Measurements from ENCODE around the gene CLSTN2. TPM values are rescaled to one million over a fixed set of nuclear protein-coding genes. Genes with fewer than 3 reads are reported as not detected.

The CLSTN2 gene
- polyA plus RNA-seq, 1 experiment = 0.04 TPM

DNA sequence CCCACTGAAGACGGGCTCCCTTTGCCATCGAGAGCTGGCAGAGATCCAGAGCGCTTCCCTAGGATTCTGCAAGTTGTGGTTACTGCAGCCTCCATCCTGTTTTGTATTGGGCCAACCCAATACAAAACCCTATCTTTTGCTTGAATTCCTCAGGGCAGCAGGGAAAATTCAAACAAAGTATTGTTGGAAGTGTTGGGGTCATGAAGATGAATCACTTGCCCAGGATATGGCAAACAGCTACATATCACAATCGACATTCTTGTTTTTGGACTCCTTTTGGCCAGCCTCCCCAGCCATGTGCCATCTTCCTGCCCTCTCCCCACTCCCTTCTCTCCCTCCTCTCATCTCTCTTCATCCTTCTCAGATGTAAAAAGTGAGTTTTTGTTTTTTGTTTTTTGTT is 642.9 kb downstream of the CLSTN2 start:
- no peaks in the 10 kb centered on the region for H3K27me3 ChIP-seq (ENCODE audit: control insufficient read depth, insufficient read depth, low read length)
- H3K4me3 ChIP-seq (ENCODE audit: low read depth, low read length) = no peak overlapping the region
- CTCF ChIA-PET = no interaction called here
- POLR2A ChIA-PET = no interaction called here
- peaks cover 3% of the 10 kb centered on the region; the same call in 1 of the 2 replicates for H3K9me3 ChIP-seq (ENCODE audit: control insufficient read depth, insufficient read depth, low read length)
- no peak for DNase-seq (ENCODE audit: low read depth, low spot score)
- TF ChIP-seq, protein P1, sequence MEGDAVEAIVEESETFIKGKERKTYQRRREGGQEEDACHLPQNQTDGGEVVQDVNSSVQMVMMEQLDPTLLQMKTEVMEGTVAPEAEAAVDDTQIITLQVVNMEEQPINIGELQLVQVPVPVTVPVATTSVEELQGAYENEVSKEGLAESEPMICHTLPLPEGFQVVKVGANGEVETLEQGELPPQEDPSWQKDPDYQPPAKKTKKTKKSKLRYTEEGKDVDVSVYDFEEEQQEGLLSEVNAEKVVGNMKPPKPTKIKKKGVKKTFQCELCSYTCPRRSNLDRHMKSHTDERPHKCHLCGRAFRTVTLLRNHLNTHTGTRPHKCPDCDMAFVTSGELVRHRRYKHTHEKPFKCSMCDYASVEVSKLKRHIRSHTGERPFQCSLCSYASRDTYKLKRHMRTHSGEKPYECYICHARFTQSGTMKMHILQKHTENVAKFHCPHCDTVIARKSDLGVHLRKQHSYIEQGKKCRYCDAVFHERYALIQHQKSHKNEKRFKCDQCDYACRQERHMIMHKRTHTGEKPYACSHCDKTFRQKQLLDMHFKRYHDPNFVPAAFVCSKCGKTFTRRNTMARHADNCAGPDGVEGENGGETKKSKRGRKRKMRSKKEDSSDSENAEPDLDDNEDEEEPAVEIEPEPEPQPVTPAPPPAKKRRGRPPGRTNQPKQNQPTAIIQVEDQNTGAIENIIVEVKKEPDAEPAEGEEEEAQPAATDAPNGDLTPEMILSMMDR (IDR thresholded peaks at IDR 0.05; ENCODE audit: low read depth, low read length) = no peak
- no peak overlapping the region for H3K27ac ChIP-seq (ENCODE audit: low read depth, low read length)

DNA sequence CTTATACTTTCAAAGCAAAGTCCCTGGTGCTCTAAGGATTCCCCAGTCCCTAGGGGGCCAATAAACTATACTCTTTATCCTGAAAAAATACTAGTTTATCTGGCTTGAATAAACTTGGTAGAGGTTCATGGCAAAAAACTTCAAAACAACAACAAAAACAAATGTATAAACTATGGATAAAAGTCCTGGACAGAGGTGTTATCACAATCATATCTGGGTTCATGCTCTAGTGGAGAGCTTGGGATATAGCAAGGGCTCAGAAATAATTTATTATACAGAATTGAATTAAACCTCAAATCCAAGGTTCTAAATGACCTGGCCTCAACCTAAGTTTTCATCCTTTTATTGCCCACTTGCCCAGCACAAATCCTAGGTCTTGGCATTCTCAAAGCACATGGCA is 644.3 kb downstream of the CLSTN2 start:
- Histone ChIP-seq H3K4me3 (ENCODE audit: low read depth, low read length) (no peak overlapping the region), H3K9me3 (ENCODE audit: control insufficient read depth, insufficient read depth, low read length) (peaks cover 3% of the 10 kb centered on the region; the same call in 1 of the 2 replicates), H3K27me3 (ENCODE audit: control insufficient read depth, insufficient read depth, low read length) (no peaks in the 10 kb centered on the region), H3K27ac (ENCODE audit: low read depth, low read length) (no peak overlapping the region)
- ChIA-PET CTCF (no interaction called here), POLR2A (no interaction called here)
- DNase-seq (ENCODE audit: low read depth, low spot score) = no peak
- TF ChIP-seq, protein P1 (IDR thresholded peaks at IDR 0.05; ENCODE audit: low read depth, low read length) = no peak

DNA sequence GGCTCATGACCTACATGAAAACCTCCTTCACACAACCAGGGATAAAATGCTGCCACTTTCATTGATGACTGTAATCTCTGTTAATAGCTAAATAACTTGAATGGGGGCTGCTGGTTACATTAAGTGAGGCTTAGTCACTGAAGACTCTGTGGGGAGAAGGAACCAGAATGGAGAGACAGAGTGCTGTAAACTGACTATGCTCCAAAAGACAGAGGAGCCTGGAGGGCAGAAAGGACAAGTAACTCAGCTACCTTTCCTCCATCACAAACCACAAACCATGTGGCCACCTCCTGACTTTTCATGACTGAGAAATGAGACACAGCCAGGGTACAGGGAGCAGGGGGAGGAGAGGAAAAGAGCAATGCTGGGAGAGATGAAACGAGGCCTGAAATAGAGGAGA is 645.8 kb downstream of the CLSTN2 start:
- Histone ChIP-seq H3K9me3 (ENCODE audit: control insufficient read depth, insufficient read depth, low read length) (peaks cover 3% of the 10 kb centered on the region; the same call in 1 of the 2 replicates), H3K4me3 (ENCODE audit: low read depth, low read length) (no peak overlapping the region), H3K27ac (ENCODE audit: low read depth, low read length) (no peak overlapping the region), H3K27me3 (ENCODE audit: control insufficient read depth, insufficient read depth, low read length) (no peaks in the 10 kb centered on the region)
- CTCF ChIA-PET = no interaction called here
- TF ChIP-seq, protein P1 (IDR thresholded peaks at IDR 0.05; ENCODE audit: low read depth, low read length) = no peak
- POLR2A ChIA-PET = no interaction called here
- DNase-seq (ENCODE audit: low read depth, low spot score) = no peak

DNA sequence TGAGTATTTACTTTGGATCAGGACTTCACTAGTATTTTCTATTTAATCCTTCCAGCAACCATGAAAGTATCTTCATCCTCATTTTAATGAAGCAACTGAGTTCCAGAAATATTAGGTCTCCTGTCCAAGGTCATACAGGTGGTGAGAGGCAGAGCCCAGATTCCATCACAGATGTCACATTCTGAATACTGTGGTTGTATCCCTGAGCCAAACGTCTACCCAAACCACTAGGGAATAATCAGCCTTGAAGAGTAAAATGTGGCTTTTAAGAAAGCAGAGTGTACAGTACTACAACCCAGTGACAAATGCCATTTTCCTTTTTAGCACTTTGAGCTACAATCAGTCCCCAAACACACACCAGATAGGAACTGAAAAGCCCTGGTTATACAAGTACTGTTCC is 649.6 kb downstream of the CLSTN2 start:
- ChIA-PET POLR2A (no interaction called here), CTCF (no interaction called here)
- Histone ChIP-seq H3K4me3 (ENCODE audit: low read depth, low read length) (no peak overlapping the region), H3K9me3 (ENCODE audit: control insufficient read depth, insufficient read depth, low read length) (no peaks in the 10 kb centered on the region), H3K27me3 (ENCODE audit: control insufficient read depth, insufficient read depth, low read length) (no peaks in the 10 kb centered on the region), H3K27ac (ENCODE audit: low read depth, low read length) (no peak overlapping the region)
- TF ChIP-seq, protein P1 (IDR thresholded peaks at IDR 0.05; ENCODE audit: low read depth, low read length) = no peak
- DNase-seq (ENCODE audit: low read depth, low spot score) = no peak

DNA sequence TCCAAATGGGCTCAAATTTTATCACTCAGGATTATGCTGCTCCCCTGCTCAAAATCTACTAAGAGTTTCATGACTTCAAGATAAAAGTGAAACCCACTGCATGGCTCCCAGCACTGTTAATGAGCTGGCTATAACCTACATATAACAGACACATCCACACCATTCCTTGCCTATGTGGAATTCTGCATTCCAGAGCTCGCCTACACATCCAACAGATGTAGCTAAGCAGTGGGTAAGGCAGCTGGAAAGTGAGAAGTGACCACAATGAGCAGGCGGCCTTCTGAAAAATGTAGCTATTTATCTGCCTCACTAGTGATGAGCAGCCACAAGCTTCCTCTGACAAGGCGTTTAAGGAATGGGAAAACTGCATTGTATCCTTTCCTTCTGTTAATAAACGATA is 650.8 kb downstream of the CLSTN2 start:
- Histone ChIP-seq H3K27ac (ENCODE audit: low read depth, low read length) (no peak overlapping the region), H3K27me3 (ENCODE audit: control insufficient read depth, insufficient read depth, low read length) (no peaks in the 10 kb centered on the region), H3K4me3 (ENCODE audit: low read depth, low read length) (no peak overlapping the region), H3K9me3 (ENCODE audit: control insufficient read depth, insufficient read depth, low read length) (no peaks in the 10 kb centered on the region)
- ChIA-PET CTCF (no interaction called here), POLR2A (no interaction called here)
- TF ChIP-seq, protein P1 (IDR thresholded peaks at IDR 0.05; ENCODE audit: low read depth, low read length) = no peak
- no peak for DNase-seq (ENCODE audit: low read depth, low spot score)
